Measurements from ENCODE around the gene PTPRT. TPM values are rescaled to one million over a fixed set of nuclear protein-coding genes. Genes with fewer than 3 reads are reported as not detected.

The PTPRT gene
- total and polyA plus RNA-seq, 4 donors = 0.03 to 0.19 (median 0.18) TPM; not detected in 1

DNA sequence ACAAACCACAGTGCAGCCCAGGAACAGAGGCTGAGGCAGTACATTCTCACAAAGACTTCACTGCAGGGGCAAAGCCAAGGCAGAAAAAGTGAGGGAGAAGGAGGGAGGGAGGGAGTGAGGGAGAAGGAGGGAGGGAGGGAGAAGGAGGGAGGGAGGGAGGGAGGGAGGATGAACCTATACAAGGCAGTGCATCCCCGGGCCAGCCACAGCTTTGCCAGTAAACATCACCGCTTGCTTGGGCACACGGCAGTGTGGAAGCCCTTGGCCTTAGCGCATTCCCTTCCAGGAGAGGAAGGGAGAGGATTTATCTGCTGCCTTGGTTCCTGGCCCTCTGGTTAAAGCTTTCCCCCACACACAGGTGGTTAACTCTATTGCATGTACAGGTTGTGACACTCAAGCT lies 234.0 kb downstream of the PTPRT start:
- WGBS, 2 donors = 89 to 94% methylated on average over 4 of the region's 4 CpGs
- intact Hi-C loops (cut with DNase I) = no loop called here

GRCh38 chr20:42954951-42955350 lies 234.8 kb downstream of the PTPRT start:
- intact Hi-C loops (cut with DNase I) = no loop called here

More for the DNA sequence above, 234.0 kb downstream of the PTPRT start:
- Histone ChIP-seq H3K27ac (ENCODE audit: low read depth in 1 of 2, low read length in 2 of 2) (no peak overlapping the region), H3K4me1 (ENCODE audit: control insufficient read depth in 1 of 2, insufficient read depth in 2 of 2, low read length in 2 of 2) (no peaks in the 10 kb centered on the region), H3K4me3 (ENCODE audit: low read length in 2 of 2) (no peak overlapping the region), H3K27me3 (ENCODE audit: control insufficient read depth in 1 of 2, insufficient read depth in 2 of 2, low read length in 1 of 2) (no peaks in the 10 kb centered on the region), H3K9me3 (ENCODE audit: control insufficient read depth, low read length) (no peaks in the 10 kb centered on the region), H3K36me3 (ENCODE audit: control insufficient read depth in 1 of 2, insufficient read depth in 2 of 2, low read length in 1 of 2) (no peaks in the 10 kb centered on the region)
- DNase-seq (no peak), ATAC-seq (ENCODE audit: low FRiP score) (no peak)

DNA sequence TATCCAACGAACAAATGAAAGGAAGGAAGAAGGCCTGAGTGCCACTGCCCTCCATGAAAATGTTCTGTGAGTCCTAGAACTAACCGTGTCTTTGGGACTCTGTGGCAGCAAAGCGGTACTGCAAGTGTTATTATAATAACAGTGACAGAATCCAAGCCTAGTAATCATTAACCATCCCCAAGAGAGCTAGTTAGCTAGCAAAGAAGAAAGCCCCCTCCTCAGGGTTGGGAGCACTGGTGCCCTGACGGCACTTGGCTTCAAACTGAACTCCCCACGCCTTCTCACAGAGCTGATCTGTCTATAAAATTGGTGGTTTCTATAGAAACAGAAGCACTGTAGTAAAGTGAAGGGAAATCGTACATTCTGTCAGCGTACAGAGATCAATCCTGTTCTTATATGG lies 239.8 kb downstream of the PTPRT start:
- 74 to 82% methylated on average over 7 of the region's 7 CpGs for WGBS, 2 donors
- DNase-seq (no peak), ATAC-seq (ENCODE audit: low FRiP score) (no peak)
- H3K36me3 ChIP-seq (ENCODE audit: control insufficient read depth in 1 of 2, insufficient read depth in 2 of 2, low read length in 1 of 2) = no peaks in the 10 kb centered on the region
- intact Hi-C loops (cut with DNase I) = no loop called here
- H3K9me3 ChIP-seq (ENCODE audit: control insufficient read depth, low read length) = peaks cover 2% of the 10 kb centered on the region
- H3K4me3 ChIP-seq (ENCODE audit: low read length in 2 of 2) = no peak overlapping the region
- no peaks in the 10 kb centered on the region for H3K27me3 ChIP-seq (ENCODE audit: control insufficient read depth in 1 of 2, insufficient read depth in 2 of 2, low read length in 1 of 2)
- H3K27ac ChIP-seq (ENCODE audit: low read depth in 1 of 2, low read length in 2 of 2) = no peak overlapping the region
- H3K4me1 ChIP-seq (ENCODE audit: control insufficient read depth in 1 of 2, insufficient read depth in 2 of 2, low read length in 2 of 2) = no peaks in the 10 kb centered on the region

More at GRCh38 chr20:42954951-42955350, 234.8 kb downstream of the PTPRT start:
- Histone ChIP-seq H3K9me3 (ENCODE audit: control insufficient read depth, low read length) (no peaks in the 10 kb centered on the region), H3K27me3 (ENCODE audit: control insufficient read depth in 1 of 2, insufficient read depth in 2 of 2, low read length in 1 of 2) (no peaks in the 10 kb centered on the region), H3K4me3 (ENCODE audit: low read length in 2 of 2) (no peak overlapping the region), H3K36me3 (ENCODE audit: control insufficient read depth in 1 of 2, insufficient read depth in 2 of 2, low read length in 1 of 2) (no peaks in the 10 kb centered on the region), H3K4me1 (ENCODE audit: control insufficient read depth in 1 of 2, insufficient read depth in 2 of 2, low read length in 2 of 2) (no peaks in the 10 kb centered on the region), H3K27ac (ENCODE audit: low read depth in 1 of 2, low read length in 2 of 2) (no peak overlapping the region)
- WGBS, 2 donors = 73 to 83% methylated on average over 5 of the region's 5 CpGs
- DNase-seq (no peak), ATAC-seq (ENCODE audit: low FRiP score) (no peak)

GRCh38 chr20:42945234-42945994 lies 244.3 kb downstream of the PTPRT start:
- Histone ChIP-seq H3K36me3 (ENCODE audit: control insufficient read depth in 1 of 2, insufficient read depth in 2 of 2, low read length in 1 of 2) (no peaks in the 10 kb centered on the region), H3K27me3 (ENCODE audit: control insufficient read depth in 1 of 2, insufficient read depth in 2 of 2, low read length in 1 of 2) (no peaks in the 10 kb centered on the region), H3K9me3 (ENCODE audit: control insufficient read depth, low read length) (peaks cover 4% of the 10 kb centered on the region), H3K4me3 (ENCODE audit: low read length in 2 of 2) (no peak overlapping the region), H3K4me1 (ENCODE audit: control insufficient read depth in 1 of 2, insufficient read depth in 2 of 2, low read length in 2 of 2) (no peaks in the 10 kb centered on the region), H3K27ac (ENCODE audit: low read depth in 1 of 2, low read length in 2 of 2) (no peak overlapping the region)
- intact Hi-C loops (cut with DNase I) = no loop called here
- ATAC-seq (ENCODE audit: low FRiP score) = no peak
- no peak for DNase-seq
- WGBS, 2 donors = 56 to 60% methylated on average over 10 of the region's 10 CpGs

- H3K4me1 ChIP-seq (ENCODE audit: control insufficient read depth in 1 of 2, insufficient read depth in 2 of 2, low read length in 2 of 2) = no peaks in the 10 kb centered on the region
- no peaks in the 10 kb centered on the region for H3K27me3 ChIP-seq (ENCODE audit: control insufficient read depth in 1 of 2, insufficient read depth in 2 of 2, low read length in 1 of 2)
- H3K36me3 ChIP-seq (ENCODE audit: control insufficient read depth in 1 of 2, insufficient read depth in 2 of 2, low read length in 1 of 2) = no peaks in the 10 kb centered on the region
- ATAC-seq (ENCODE audit: low FRiP score) (no peak), DNase-seq (no peak)
- H3K27ac ChIP-seq (ENCODE audit: low read depth in 1 of 2, low read length in 2 of 2) = no peak overlapping the region
- peaks cover 2% of the 10 kb centered on the region for H3K9me3 ChIP-seq (ENCODE audit: control insufficient read depth, low read length)
- intact Hi-C loops (cut with DNase I) = no loop called here
- 78 to 79% methylated on average over 2 of the region's 2 CpGs for WGBS, 2 donors
- no peak overlapping the region for H3K4me3 ChIP-seq (ENCODE audit: low read length in 2 of 2)
These were observed 248.1 kb downstream of the PTPRT start for GRCh38 chr20:42941629-42942028.

DNA sequence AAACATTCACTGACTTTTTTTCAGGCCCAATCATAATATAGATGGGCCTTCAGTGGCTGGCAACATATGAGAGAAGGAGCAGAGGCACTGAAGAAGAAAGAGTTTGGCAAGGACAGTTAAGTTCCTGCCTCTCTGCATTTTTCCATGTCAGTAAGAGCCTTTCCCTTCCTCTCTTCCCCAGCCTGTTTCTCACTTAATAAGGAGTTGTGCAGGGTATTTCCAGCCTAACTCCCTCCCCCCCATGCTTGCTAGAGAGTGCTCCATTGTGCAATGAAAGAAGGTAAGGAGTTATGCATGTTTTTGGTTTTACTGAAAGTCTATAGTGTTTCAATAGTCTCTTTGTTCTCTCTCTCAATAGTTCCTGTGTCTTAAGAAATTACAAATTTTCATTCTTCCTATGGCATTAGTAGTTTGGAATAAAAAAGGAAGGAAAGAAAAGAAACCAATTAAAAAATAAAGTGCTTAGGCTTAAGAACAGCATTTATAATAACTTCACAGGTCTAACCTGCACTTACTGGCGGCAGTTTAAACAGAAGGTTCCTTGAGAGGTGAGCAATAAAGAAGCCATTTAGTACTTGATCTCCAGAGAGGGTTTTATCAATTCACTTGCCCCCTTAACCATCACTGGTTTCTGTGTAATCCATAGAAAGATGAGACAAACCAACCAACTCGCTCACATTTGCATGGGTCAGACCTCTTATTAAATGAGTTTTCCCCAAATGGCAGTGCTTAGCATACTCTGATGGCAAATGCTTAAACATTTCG lies 251.1 kb downstream of the PTPRT start:
- no peaks in the 10 kb centered on the region for H3K27me3 ChIP-seq (ENCODE audit: control insufficient read depth in 1 of 2, insufficient read depth in 2 of 2, low read length in 1 of 2)
- H3K4me1 ChIP-seq (ENCODE audit: control insufficient read depth in 1 of 2, insufficient read depth in 2 of 2, low read length in 2 of 2) = no peaks in the 10 kb centered on the region
- DNase-seq (no peak), ATAC-seq (ENCODE audit: low FRiP score) (no peak)
- H3K36me3 ChIP-seq (ENCODE audit: control insufficient read depth in 1 of 2, insufficient read depth in 2 of 2, low read length in 1 of 2) = no peaks in the 10 kb centered on the region
- peaks cover 2% of the 10 kb centered on the region for H3K9me3 ChIP-seq (ENCODE audit: control insufficient read depth, low read length)
- H3K27ac ChIP-seq (ENCODE audit: low read depth in 1 of 2, low read length in 2 of 2) = no peak overlapping the region
- no peak overlapping the region for H3K4me3 ChIP-seq (ENCODE audit: low read length in 2 of 2)
- WGBS, 2 donors = 82 to 84% methylated on average over 3 of the region's 3 CpGs
- intact Hi-C loops (cut with DNase I) = no loop called here

DNA sequence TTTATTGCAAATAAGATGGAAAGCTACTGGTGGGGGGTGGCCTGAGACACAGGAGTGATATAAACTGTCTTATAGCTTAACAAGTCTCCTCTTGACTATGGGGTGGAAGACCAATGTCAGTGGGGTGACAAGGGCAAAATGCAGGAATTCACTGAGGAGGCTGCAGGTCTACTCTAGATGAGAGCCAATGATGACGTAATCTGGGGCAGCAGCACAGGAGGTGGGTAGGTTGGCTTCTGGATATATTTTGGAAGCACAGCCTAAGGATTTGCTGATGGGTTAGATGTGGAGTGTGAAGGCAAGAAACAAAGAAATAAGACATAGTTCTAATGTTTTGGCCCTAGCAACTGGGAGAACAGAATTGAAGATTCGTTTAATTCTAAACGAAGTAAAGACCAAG lies 253.2 kb downstream of the PTPRT start:
- intact Hi-C loops (cut with DNase I) = no loop called here
- Histone ChIP-seq H3K27me3 (ENCODE audit: control insufficient read depth in 1 of 2, insufficient read depth in 2 of 2, low read length in 1 of 2) (no peaks in the 10 kb centered on the region), H3K9me3 (ENCODE audit: control insufficient read depth, low read length) (no peaks in the 10 kb centered on the region), H3K4me3 (ENCODE audit: low read length in 2 of 2) (no peak overlapping the region), H3K4me1 (ENCODE audit: control insufficient read depth in 1 of 2, insufficient read depth in 2 of 2, low read length in 2 of 2) (no peaks in the 10 kb centered on the region), H3K27ac (ENCODE audit: low read depth in 1 of 2, low read length in 2 of 2) (no peak overlapping the region), H3K36me3 (ENCODE audit: control insufficient read depth in 1 of 2, insufficient read depth in 2 of 2, low read length in 1 of 2) (no peaks in the 10 kb centered on the region)
- ATAC-seq (ENCODE audit: low FRiP score) (no peak), DNase-seq (no peak)
- WGBS, 2 donors = 86% methylated on average over 3 of the region's 3 CpGs

GRCh38 chr20:42924215-42924614 lies 265.5 kb downstream of the PTPRT start:
- WGBS, 2 donors = 88% methylated on average over 4 of the region's 4 CpGs
- H3K4me3 ChIP-seq (ENCODE audit: low read length in 2 of 2) = no peak overlapping the region
- H3K27me3 ChIP-seq (ENCODE audit: control insufficient read depth in 1 of 2, insufficient read depth in 2 of 2, low read length in 1 of 2) = peaks cover 0 to 1% of the 10 kb centered on the region in 2 donors
- H3K4me1 ChIP-seq (ENCODE audit: control insufficient read depth in 1 of 2, insufficient read depth in 2 of 2, low read length in 2 of 2) = no peaks in the 10 kb centered on the region
- DNase-seq (no peak), ATAC-seq (ENCODE audit: low FRiP score) (no peak)
- H3K27ac ChIP-seq (ENCODE audit: low read depth in 1 of 2, low read length in 2 of 2) = no peak overlapping the region
- no peaks in the 10 kb centered on the region for H3K9me3 ChIP-seq (ENCODE audit: control insufficient read depth, low read length)
- H3K36me3 ChIP-seq (ENCODE audit: control insufficient read depth in 1 of 2, insufficient read depth in 2 of 2, low read length in 1 of 2) = no peaks in the 10 kb centered on the region
- intact Hi-C loops (cut with DNase I) = no loop called here

Measured in aorta (tissue), 5 donors.